Fibroblast of lung (primary cell): ENCODE measurements around the gene CAMK2B.

Source experiments
- EZH2 ChIP-seq: IDR thresholded peaks from 2 replicates; pipeline ENCODE4 v1.5.1; 2012; ENCODE audit warnings: low read length, control low read depth, mild to moderate bottlenecking; ENCODE audit errors: missing control alignments
- TF ChIP-seq, protein P1 (sequence below), 2 donors: IDR thresholded peaks in 1 of 2; conservative IDR thresholded peaks in 1 of 2; 1 replicate in 1 of 2; 2 replicates in 1 of 2; pipeline ENCODE4 v1.5.1; 2011 to 2012; ENCODE audit warnings: low read length in 2 of 2, control low read depth in 1 of 2, inconsistent platforms in 1 of 2, low read depth in 1 of 2, mild to moderate bottlenecking in 1 of 2

DNA sequence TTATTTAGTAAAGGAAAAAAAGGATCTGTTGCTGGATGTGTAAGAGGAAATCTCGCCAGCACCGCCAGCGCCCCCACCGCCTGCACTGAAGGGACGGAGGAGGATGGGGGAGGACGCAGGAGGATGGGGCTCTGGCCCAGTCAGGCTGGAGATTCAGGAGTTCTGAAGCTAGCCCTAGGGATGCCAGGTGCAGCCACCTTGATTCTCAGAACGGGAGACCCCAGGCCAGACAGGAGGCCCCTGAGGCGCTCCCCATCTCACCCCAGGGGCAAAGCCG is 1.3 kb downstream of the CAMK2B start:
- TF ChIP-seq, protein P1, sequence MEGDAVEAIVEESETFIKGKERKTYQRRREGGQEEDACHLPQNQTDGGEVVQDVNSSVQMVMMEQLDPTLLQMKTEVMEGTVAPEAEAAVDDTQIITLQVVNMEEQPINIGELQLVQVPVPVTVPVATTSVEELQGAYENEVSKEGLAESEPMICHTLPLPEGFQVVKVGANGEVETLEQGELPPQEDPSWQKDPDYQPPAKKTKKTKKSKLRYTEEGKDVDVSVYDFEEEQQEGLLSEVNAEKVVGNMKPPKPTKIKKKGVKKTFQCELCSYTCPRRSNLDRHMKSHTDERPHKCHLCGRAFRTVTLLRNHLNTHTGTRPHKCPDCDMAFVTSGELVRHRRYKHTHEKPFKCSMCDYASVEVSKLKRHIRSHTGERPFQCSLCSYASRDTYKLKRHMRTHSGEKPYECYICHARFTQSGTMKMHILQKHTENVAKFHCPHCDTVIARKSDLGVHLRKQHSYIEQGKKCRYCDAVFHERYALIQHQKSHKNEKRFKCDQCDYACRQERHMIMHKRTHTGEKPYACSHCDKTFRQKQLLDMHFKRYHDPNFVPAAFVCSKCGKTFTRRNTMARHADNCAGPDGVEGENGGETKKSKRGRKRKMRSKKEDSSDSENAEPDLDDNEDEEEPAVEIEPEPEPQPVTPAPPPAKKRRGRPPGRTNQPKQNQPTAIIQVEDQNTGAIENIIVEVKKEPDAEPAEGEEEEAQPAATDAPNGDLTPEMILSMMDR (conservative IDR thresholded peaks at IDR 0.05 in 1 of 2, IDR thresholded peaks at IDR 0.05 in 1 of 2; ENCODE audit: low read depth in 1 of 2, low read length in 2 of 2) = no peak
- TF ChIP-seq EZH2 = no peak
